HG02763 (cell line): ENCODE results near the gene ADGRG1.

Experiments used
- ATAC-seq: cut with Tn5 transposase; IDR thresholded peaks from one replicate; pipeline ENCODE4 v1.9.1; 2021; ENCODE audit warnings: mild to moderate bottlenecking, moderate library complexity; ENCODE audit not compliant: unreplicated experiment

Gene ADGRG1

GRCh38 chr16:57604177-57604576 is 24.3 kb upstream of the ADGRG1 start:
- ATAC-seq: no peak

DNA sequence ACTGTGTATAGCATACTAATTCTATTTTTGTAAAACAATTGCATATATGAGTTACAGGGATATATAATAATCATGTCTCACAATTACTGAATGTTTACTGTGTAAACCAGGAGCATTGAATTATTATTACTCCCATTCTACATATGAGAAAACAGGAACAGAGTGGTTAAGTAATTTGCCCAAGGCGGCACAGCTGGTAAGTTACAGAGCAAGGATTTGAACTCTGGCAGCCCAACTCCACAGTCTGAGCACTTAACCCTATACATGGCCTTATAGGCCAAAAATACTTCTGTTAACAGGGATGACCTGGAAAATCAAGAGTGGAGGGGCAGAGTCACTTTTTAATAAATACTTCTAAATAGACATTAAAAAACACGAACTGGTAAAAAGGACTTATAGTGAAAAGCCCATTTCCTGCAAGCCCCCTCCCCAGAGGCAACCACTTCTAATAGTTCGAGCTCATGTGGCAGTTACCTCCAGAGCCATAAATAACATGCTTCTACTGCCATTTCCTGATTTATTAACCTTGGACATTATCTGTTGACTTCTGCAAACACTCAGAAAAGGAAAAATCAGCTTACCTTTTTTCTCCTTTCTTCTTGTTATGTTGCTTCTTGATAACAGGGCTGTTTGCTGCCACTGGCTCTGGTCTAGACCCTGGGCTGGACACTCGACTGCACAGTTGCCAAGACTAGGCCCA is 22.1 kb upstream of the ADGRG1 start:
- no peak for ATAC-seq

DNA sequence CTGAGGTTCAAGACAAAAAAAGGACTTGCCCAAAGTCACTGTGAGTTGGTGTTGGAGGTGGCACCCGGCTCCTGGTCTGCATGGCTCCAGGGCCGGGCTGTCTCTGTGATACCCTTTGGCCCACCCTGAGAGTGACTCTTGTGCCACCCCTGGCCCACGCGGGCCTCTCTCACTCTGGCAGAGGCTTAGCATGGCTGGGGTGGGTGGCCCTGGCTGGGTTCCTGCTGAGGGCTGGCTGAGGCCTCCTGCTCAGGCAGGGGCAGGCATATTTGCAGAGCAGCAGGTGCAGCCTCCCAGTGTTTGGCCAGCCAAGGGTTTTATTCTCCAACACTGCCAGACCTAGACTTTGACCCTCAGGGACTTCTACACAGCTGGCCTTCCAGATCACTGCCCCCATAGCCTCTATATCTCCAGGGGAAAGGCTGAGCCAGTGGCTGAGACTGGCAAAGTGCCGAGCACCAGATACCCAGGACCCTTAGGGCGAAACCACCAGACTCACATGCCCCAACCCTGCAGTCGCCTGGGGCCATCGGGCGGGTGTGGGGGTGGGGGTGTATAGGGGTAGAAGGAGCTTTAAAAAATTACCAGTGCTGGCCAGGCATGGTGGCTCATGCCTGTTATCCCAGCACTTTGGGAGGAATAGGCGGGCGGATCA is 21.5 kb upstream of the ADGRG1 start:
- no peak for ATAC-seq

- no peak for ATAC-seq
These were observed 20.6 kb upstream of the ADGRG1 start for GRCh38 chr16:57607676-57608461.

DNA sequence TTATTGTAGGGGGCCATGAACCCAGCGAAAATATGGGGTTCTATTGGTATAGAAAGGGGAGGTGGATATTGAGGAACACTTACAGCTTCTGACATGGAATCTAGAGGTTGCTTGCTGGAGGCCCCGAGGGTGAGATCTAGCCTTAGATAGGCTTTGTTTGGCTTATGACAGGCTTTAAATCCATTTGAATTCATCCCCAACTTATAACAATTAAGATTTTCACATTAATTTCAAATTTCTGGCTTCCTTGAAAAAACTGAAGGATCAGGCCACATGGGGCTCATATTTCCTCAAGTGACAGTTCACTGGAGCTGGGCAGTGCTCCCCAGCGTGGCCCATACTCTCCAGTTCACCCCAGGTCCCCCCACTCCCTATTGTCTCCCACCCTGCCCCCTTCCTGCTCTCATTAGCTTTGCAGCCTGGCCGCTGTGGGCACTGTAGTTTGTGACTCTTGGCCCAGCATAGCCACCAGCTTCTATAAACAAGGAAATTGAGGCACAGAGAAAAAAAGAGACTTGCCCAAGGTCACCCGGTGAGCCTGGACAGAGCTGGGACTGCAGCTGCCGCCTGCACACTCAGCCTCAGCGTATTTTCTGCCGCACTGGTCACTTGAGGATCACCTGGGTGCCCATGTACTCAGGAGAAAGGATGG is 19.8 kb upstream of the ADGRG1 start:
- no peak for ATAC-seq

DNA sequence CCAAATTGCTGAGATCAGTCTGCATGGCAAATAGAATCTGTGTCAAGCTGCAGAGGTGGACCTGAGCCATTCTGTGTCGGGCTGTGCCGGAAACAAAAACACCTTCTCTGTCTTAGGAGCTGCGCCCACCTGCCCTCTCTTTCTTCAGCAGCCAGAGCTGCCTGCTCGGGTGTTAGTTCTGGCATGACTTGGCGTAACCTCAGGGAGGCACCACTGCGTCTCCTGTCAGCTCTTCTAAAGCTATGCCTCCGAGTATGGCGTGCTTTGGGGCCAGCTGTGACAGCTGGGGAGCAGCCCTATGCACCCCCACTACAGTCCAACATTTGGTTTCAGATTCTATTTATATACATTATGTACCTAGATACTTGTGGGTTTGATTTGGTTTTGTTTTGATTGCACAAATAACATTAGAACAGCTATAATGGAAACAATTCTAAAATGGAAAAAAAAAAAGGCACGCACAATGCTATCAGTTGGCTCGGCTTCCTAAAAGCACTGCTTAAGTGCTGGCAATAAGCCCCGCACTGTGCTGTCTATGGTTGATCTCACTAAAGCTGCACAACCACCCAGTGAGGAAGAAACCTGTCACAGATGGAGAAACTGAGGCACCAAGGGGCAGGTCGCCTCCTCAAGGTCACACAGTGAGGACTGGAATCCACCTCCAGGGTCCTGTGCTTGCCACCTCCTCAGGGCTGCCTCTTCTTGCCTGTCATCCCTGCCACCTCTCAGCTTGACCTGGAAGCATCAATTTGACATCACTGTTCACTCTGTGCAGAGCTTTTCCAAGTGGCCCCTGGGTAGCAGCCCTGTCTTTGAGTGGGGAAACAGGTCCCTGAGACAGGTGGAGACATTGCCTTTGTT is 18.7 kb upstream of the ADGRG1 start:
- ATAC-seq: peak; percentile 90

DNA sequence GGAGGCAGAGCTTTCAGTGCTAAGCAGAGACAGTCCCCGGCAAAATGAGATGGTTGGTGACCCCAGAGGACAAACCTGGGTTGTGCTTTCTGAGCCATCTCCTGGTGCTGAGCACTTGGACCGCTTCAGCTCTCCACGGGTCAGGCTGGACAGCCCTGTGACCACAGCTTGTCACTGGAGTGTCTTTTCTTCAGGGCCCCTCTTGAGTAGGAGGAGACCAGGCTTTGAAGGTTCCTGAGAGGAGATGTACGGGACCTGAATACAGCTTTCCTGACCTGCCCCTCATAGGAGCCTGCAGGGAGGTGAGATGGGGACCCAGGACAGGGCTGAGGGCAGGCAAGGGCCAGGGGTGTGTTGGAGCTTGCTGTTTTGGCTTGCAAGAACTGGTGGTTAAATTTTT is 17.8 kb upstream of the ADGRG1 start:
- no peak for ATAC-seq

DNA sequence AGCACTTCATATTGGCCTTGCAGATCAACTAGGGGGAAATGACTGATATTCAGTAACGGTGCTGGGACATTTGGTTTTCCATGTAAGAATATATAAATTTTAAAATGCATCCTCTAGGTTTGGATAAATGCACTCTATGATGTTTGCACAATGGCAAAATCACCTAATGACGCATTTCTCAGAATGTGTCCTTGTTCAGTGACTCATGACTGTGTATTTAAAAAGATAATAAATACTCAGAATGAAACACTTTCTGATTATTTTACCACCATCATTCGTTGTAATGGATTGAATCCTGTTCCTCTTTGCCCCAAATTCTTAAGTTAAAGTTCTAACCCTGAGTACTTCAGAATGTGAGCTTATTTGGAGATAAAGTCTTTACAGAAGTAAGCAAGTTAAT is 17.2 kb upstream of the ADGRG1 start:
- no peak for ATAC-seq

DNA sequence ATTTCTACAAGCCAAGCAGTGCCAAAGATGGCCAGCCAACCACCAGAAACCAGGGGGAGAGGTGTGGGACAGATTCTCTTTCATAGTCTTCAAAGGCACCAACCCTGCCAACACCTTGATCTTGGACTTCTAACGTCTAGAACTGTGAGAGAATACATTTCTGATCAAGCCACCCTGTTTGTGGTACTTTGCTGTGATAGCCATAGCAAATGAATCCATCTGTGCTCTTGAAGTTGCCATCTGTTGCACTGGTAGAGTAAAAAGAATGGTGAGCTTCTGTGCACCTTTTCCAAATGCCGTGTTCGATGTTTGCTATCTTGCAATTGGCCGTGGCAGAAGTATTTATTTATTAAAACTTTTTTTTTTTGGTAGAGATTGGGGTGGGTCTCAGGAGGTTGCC is 16.7 kb upstream of the ADGRG1 start:
- no peak for ATAC-seq

GRCh38 chr16:57612494-57612893 is 15.9 kb upstream of the ADGRG1 start:
- no peak for ATAC-seq

- ATAC-seq: no peak
These were observed 14.9 kb upstream of the ADGRG1 start for GRCh38 chr16:57613514-57613913.

- ATAC-seq: no peak
These were observed 13.9 kb upstream of the ADGRG1 start for GRCh38 chr16:57614536-57614935.

- no peak for ATAC-seq
These were observed 13.5 kb upstream of the ADGRG1 start for GRCh38 chr16:57614944-57615343.

DNA sequence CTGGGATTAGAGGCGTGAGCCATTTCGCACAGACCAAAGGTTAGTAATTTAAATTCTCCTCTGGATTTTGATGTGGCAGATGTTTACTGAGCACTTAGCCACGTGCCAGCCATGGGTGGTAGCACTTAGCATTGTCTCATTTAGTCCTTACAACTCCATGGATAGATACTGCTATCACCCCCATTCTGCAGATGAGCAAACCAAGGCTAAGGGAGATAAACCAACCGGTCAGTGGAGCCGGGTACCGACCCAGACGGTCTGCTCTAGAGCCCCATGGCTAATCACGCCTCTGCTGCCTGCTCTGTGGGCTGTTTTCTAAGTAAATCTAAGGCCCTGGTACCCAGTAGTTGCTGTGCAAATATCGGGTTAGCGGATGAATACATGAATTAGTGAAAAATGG is 12.6 kb upstream of the ADGRG1 start:
- no peak for ATAC-seq

DNA sequence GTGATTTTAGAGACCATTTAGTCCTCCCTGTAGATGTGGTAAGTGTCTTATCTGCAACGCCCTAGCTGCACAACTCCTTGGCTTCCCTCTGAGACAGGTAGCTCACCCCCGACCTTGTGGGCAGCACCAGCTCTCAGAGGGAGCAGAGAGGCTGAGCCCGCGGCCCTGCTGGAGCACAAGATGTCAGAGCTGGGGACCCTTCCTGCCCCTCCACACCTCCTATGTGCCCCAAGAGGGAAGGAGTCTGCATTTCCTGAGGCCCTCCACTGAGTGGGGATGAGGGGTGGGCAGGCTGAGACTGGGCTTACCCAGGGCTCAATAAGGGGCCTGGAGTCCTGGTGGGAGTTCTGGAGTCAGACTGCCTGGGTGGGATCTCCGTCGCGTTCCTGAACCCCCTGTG is 12.2 kb upstream of the ADGRG1 start:
- ATAC-seq: no peak

- ATAC-seq: no peak
These were observed 11.6 kb upstream of the ADGRG1 start for GRCh38 chr16:57616876-57617275.

DNA sequence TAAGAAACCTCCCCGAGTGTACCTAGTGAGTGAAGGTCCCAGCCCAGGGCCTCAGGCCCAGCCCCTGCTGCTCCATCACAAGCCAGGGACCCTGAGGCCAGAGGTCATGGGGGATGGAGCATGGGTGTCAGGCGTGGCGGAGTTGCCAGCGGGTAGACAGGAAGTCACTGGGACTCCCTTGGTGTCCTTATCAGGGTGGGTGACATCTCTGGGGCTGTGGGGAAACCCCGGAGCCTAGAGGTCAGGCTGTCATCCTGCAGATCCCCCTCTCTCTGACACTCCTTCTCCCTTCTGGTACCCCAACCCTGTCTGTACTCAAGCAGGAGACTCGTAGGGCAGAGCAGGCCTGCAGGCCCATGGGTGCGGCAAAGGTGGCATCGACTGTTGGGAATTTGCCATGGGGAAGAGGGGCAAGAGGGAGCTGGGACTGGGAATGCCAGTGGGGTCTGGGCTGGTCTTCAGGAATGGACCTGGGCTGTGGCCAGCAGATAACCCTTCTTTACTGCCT is 10.8 kb upstream of the ADGRG1 start:
- no peak for ATAC-seq

DNA sequence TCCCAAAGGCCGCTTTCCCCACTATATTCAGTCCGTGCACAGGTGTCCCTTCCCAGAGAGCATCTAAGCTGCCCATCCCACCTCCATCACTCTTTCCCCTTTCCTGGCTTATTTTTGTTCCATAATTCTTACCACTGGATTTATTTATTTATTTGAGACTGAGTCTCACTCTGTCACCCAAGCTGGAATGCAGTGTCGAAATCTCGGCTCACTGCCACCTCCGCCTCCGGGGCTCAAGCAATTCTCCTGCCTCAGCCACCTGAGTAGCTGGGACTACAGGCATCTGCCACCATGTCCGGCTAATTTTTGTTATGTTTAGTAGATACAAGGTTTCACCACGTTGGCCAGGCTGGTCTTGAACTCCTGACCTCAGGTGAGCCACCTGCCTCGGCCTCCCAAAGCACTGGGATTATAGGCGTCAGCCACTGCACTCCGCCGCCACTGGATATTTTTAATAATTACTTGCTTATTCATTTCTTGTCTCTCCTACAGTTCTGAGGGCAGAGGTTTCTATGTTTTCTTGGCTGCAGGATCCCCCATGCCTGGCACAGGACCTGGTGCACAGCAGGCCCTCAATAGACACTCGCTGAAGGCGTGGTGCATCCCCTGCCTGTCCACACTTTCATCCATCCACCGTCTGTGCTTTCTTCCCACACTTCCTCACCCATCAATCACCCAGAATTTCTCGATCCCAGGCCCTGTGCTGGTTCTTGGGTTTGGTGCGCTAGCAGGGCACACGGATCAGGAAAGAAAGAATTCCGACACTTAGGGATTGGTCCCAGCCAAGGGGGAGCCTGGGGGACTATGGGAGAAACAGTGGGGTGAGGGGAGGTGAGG is 9.9 kb upstream of the ADGRG1 start:
- no peak for ATAC-seq

DNA sequence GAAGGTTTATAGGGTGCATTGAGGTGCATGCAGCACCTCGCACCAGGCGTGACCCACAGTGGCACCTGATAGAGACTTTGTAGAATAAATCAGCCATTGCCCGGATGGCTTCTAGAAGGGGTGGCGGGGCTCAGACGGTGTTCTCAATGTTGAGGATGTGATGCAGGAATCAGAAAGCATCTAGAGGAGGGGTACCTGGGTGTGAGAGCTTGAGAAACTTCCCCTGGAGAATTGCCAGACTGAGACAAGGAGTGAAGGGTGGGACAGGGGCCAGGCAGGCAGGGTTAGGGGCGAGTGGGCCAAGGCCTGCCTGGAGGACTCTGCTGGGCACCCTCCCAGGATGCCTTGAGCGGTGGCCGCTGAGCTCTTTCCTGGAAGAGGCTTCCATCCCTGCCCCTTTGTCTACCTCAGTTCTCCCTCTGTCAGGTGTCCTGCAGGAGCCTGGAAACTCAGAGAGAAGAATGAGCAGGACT is 9.3 kb upstream of the ADGRG1 start:
- ATAC-seq: no peak
